Body of pancreas (tissue), 4 donors: ENCODE measurements around the gene NACC2. TPM values are rescaled to one million over a fixed set of nuclear protein-coding genes. Genes with fewer than 3 reads are reported as not detected.

Experiments
- ATAC-seq: fragments of 150-250 bp; one replicate; pipeline ENCODE4 v1.9.1; 2016
- DNase-seq, 4 donors: peaks; one replicate each; pipeline ENCODE4 v3.0.0-alpha.2; 2019
- H3K27ac ChIP-seq, 4 donors: fragments of 200-600 bp; sonication (generic); 1 replicate in 3 of 4; 2 replicates in 1 of 4; pipeline versions ENCODE4 v1.5.1 to v1.6.1; 2016 to 2019; ENCODE audit warnings: mild to moderate bottlenecking in 1 of 4, mixed read lengths in 1 of 4, moderate library complexity in 1 of 4
- H3K27me3 ChIP-seq, 2 donors: fragments of 200-600 bp; sonication (generic); one replicate each; pipeline ENCODE4 v1.6.0; 2016; ENCODE audit warnings: mild to moderate bottlenecking in 1 of 2
- H3K36me3 ChIP-seq, 2 donors: fragments of 200-600 bp; sonication (generic); replicated peaks in 1 of 2; 2 replicates each; pipeline ENCODE4 v1.5.1; 2016; ENCODE audit warnings: low read depth in 2 of 2; ENCODE audit not compliant: insufficient read depth in 1 of 2
- H3K4me1 ChIP-seq: fragments of 200-600 bp; sonication (generic); one replicate; pipeline ENCODE4 v1.6.0; 2016
- H3K4me3 ChIP-seq, 2 donors: fragments of 200-600 bp; sonication (generic); 1 replicate in 1 of 2; 2 replicates in 1 of 2; pipeline ENCODE4 v1.5.1; 2016 to 2019
- H3K9me3 ChIP-seq, 3 donors: fragments of 200-600 bp; sonication (generic); 1 replicate in 2 of 3; 2 replicates in 1 of 3; pipeline ENCODE4 v1.5.1; 2016
- CTCF ChIP-seq, 7 experiments: fragments of 450-650 bp in 4 of 7; fragments of 200-600 bp in 3 of 7; sonication (generic) in 3 of 7; IDR thresholded peaks; one replicate each; pipeline ENCODE4 v1.5.1; 2016 to 2019; ENCODE audit warnings: antibody characterized with exemption in 7 of 7
- POLR2A ChIP-seq, 3 donors: fragments of 450-650 bp; IDR thresholded peaks; one replicate each; pipeline ENCODE4 v1.6.1; 2016; ENCODE audit warnings: antibody characterized with exemption in 3 of 3, mild to moderate bottlenecking in 2 of 3
- WGBS, 2 donors: methylation state at CpG; one replicate each; pipeline ENCODE4 v1.1.5; 2017; 5-methylcytosine and 5-hydroxymethylcytosine counted together
- intact Hi-C: fragments of 100-400 bp; cut with DNase I; formaldehyde crosslinking; loops from one replicate; pipeline ENCODE4 v1.15.1; 2023
- total RNA-seq, 2 donors: library from RNA; depleted of rRNA; stranded (reverse); fragments of >200 nt; gene quantifications; one replicate each; pipeline ENCODE4 v1.1.0, GENCODE V29; 2016

The NACC2 gene
- total RNA-seq, 2 donors from 2014 or later: 16.6 to 21.1 TPM

- intact Hi-C loops: no loop called here
- peaks cover 0 to 1% of the 10 kb centered on the region in 2 donors for H3K36me3 ChIP-seq
- ATAC-seq (peak; percentile 36), DNase-seq (peak; percentile 42 to 66 (median 55))
- no peaks in the 10 kb centered on the region for H3K9me3 ChIP-seq
- WGBS, 2 donors: 89 to 96% methylated on average over 35 to 57 of the region's 59 CpGs
- H3K27ac ChIP-seq: peak overlapping the region in 2 of 4 donors; percentile 19 to 50
- no peaks in the 10 kb centered on the region for H3K27me3 ChIP-seq
- no peak overlapping the region for H3K4me3 ChIP-seq
- TF ChIP-seq POLR2A (IDR thresholded peaks at IDR 0.05): no peak
- TF ChIP-seq CTCF (IDR thresholded peaks at IDR 0.05): no peak
- no peaks in the 10 kb centered on the region for H3K4me1 ChIP-seq
Observed at GRCh38 chr9:136011703-136012496, 83.2 kb downstream of the NACC2 start.

GRCh38 chr9:136011376-136011702, 83.8 kb downstream of the NACC2 start:
- WGBS, 2 donors: 90 to 98% methylated on average over 14 to 23 of the region's 25 CpGs
- no peaks in the 10 kb centered on the region for H3K4me1 ChIP-seq
- H3K27me3 ChIP-seq: no peaks in the 10 kb centered on the region
- TF ChIP-seq POLR2A (IDR thresholded peaks at IDR 0.05) (no peak), CTCF (IDR thresholded peaks at IDR 0.05) (no peak)
- intact Hi-C loops: no loop called here
- H3K9me3 ChIP-seq: no peaks in the 10 kb centered on the region
- no peak overlapping the region for H3K4me3 ChIP-seq
- no peak for DNase-seq
- H3K27ac ChIP-seq: peak overlapping the region in 1 of 4 donors; percentile 7
- ATAC-seq: no peak
- peaks cover 0 to 1% of the 10 kb centered on the region in 2 donors for H3K36me3 ChIP-seq

- DNase-seq (no peak), ATAC-seq (no peak)
- H3K27ac ChIP-seq: peak overlapping the region in 2 of 4 donors; percentile 24 to 50
- TF ChIP-seq CTCF (IDR thresholded peaks at IDR 0.05): no peak
- TF ChIP-seq POLR2A (IDR thresholded peaks at IDR 0.05): no peak
- no peaks in the 10 kb centered on the region for H3K9me3 ChIP-seq
- H3K27me3 ChIP-seq: no peaks in the 10 kb centered on the region
- no peak overlapping the region for H3K4me3 ChIP-seq
- WGBS, 2 donors: 81 to 91% methylated on average over 27 of the region's 28 CpGs
- intact Hi-C loops: no loop called here
- H3K4me1 ChIP-seq: no peaks in the 10 kb centered on the region
- peaks cover 0 to under 1% of the 10 kb centered on the region in 2 donors for H3K36me3 ChIP-seq
Observed at GRCh38 chr9:136010615-136011361, 84.3 kb downstream of the NACC2 start.

GRCh38 chr9:136010176-136010575, 84.9 kb downstream of the NACC2 start:
- no peak for ATAC-seq
- no peaks in the 10 kb centered on the region for H3K27me3 ChIP-seq
- H3K9me3 ChIP-seq: no peaks in the 10 kb centered on the region
- H3K36me3 ChIP-seq: no peaks in the 10 kb centered on the region
- peak overlapping the region in 2 of 4 donors; percentile 24 to 50 for H3K27ac ChIP-seq
- DNase-seq: no peak
- H3K4me1 ChIP-seq: no peaks in the 10 kb centered on the region
- WGBS, 2 donors: 88 to 90% methylated on average over 13 to 17 of the region's 17 CpGs
- intact Hi-C loops: no loop called here
- H3K4me3 ChIP-seq: no peak overlapping the region
- TF ChIP-seq CTCF (IDR thresholded peaks at IDR 0.05): no peak
- no peak for TF ChIP-seq POLR2A (IDR thresholded peaks at IDR 0.05)
